AG10803 (cell line): ENCODE data around the gene ZSWIM5.
"Not testable (repeated sequence)": the region's sequence is repeated elsewhere in the genome, so short reads cannot be mapped to it uniquely, and the experiment has no call there.

Experiments used
- DNase-seq: peaks from one replicate; pipeline ENCODE4 v3.0.0; 2010; ENCODE audit warnings: low read depth
- H3K4me3 ChIP-seq: 2 replicates; pipeline ENCODE4 v1.5.1; 2011; ENCODE audit warnings: mild to moderate bottlenecking, low read length, control low read depth
- CTCF ChIP-seq: conservative IDR thresholded peaks from 2 replicates; pipeline ENCODE4 v1.5.1; 2011; ENCODE audit warnings: mild to moderate bottlenecking, low read length, control low read depth, inconsistent platforms

Gene ZSWIM5

DNA sequence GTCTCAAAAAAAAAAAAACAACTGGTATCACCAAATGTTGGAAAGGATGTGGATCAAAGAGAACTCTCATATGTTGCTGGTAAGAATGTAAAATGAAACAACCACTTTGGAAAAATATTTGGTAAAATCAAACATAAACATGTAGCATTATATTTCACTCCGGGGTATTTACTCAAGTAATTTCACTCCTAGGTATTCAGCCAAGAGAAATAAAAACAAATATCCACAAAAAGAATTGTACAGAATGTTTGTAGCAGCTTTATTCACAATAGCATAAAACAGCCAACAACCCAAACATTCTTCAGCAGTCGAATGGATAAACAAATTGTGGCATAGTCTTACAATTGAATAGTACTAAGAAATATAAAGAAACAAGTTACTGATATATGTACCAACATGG lies 32.4 kb upstream of the ZSWIM5 start:
- DNase-seq = no peak
- TF ChIP-seq CTCF = no peak
- no peak overlapping the region for H3K4me3 ChIP-seq

DNA sequence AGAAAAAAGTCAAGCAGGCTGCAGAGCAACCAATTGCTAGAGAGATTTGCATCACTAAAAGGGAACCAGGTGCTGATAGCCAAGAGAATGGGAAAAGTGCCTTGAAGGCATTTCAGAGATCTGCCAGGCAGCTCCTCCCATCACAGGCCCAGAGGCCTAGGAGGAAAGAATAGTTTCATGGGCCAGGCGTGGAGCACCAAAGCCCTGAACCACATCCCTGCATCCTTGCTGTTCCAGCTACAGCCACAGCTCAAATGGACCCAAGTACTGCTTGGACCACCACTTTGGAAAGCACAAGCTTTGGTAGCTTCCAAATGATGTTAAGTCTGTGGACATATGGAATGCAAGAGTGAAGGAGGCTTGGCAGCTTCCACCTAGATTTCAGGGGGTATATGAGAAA lies 29.7 kb upstream of the ZSWIM5 start:
- no peak for DNase-seq
- H3K4me3 ChIP-seq = no peak overlapping the region
- no peak for TF ChIP-seq CTCF

DNA sequence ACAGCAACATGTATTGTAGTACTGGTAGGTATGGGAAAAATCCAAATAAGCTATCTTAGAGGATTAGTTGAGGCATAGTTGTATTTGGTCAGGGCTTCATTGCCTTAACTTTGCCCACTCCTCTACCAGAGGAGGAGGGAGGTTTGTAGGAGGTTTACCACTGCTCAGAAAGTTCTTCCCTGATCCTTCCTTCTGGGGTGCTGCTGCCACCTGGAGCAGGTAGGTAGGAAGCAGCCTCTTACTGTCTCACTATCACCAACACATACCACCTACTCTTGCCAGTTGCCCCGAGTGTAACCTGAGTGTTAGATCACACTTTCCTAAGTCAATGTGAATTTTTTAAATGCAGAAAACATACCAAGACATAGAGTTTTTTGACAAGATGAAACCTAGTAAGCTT lies 24.1 kb upstream of the ZSWIM5 start:
- DNase-seq = no peak
- H3K4me3 ChIP-seq = no peak overlapping the region
- TF ChIP-seq CTCF = no peak

DNA sequence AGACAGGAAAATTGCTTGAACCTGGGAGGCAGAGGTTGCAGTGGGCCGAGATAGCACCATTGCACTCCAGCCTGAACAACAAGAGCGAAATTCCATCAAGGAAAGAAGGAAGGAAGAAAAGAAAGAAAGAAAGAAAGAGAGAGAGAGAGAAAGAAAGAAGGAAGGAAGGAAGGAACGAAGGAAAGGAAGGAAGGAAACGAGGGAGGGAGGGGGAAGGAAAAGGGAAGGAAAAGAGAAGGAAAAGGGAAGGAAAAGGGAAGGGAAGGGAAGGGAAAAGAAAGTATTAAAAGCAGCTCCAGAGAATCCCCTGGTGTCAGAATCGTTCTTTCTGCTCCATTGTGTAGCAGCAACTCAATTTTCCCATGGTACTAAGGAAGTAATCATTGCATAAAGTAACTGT lies 19.2 kb upstream of the ZSWIM5 start:
- no peak for DNase-seq
- H3K4me3 ChIP-seq = no peak overlapping the region
- no peak for TF ChIP-seq CTCF

GRCh38 chr1:45223710-45224109 lies 17.3 kb upstream of the ZSWIM5 start:
- H3K4me3 ChIP-seq, DNase-seq: not testable (repeated sequence)

DNA sequence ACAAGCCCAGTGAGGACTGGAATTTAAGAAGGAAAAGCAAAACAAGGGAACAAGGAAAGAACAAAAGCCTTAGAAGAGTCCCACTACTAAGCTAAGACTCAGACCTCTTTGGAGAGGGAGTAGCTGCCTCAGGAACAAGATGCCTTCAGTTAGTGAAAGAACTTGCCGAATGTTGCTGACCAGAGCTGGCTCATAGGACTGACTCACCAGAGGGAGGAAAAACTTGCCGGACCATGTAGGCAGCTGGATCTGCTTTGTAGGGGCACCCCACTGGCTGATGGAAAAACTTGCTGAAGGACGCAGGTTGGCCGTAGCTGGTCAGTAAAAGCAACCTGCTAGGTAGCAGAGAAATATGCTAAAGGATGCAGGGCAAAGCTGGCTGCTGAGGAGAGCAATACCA lies 15.3 kb upstream of the ZSWIM5 start:
- DNase-seq = no peak
- TF ChIP-seq CTCF = no peak
- H3K4me3 ChIP-seq = no peak overlapping the region

GRCh38 chr1:45216861-45217260 lies 10.5 kb upstream of the ZSWIM5 start:
- no peak for DNase-seq
- no peak for TF ChIP-seq CTCF
- H3K4me3 ChIP-seq = no peak overlapping the region

DNA sequence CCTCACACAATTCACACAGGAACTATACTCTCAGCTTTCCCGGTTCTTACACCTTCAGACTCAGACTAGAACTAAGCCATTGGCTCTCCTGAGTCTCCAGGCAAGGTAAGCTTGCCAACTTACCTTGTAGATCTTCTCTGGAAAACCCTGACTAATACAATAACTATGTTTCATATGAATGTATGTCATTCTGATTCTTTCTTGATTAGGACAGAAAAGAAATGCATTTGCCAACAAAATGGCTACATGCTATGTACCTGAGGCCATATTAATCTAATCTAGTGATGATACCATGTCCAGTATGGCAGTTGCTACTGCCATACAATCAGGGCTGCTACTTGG lies 9.8 kb upstream of the ZSWIM5 start:
- no peak overlapping the region for H3K4me3 ChIP-seq
- TF ChIP-seq CTCF = no peak
- no peak for DNase-seq
